OCI-LY1 (cell line): ENCODE results near the gene PRKCB.

Experiments
- EZH2 ChIP-seq: fragments of 200-600 bp; sonication (generic), shearing (Covaris generic); IDR thresholded peaks from 2 replicates; pipeline ENCODE4 v1.8.0; 2017; ENCODE audit warnings: borderline replicate concordance, mixed run types, mild to moderate bottlenecking, antibody characterized with exemption, low read length, moderate library complexity, mixed read lengths
- TF ChIP-seq, protein P1 (sequence below): fragments of 200-600 bp; sonication (generic), shearing (Covaris generic); IDR thresholded peaks from 2 replicates; pipeline ENCODE4 v1.5.1; 2017; ENCODE audit warnings: mild to moderate bottlenecking, antibody characterized with exemption, low read length, moderate library complexity, mixed read lengths

DNA sequence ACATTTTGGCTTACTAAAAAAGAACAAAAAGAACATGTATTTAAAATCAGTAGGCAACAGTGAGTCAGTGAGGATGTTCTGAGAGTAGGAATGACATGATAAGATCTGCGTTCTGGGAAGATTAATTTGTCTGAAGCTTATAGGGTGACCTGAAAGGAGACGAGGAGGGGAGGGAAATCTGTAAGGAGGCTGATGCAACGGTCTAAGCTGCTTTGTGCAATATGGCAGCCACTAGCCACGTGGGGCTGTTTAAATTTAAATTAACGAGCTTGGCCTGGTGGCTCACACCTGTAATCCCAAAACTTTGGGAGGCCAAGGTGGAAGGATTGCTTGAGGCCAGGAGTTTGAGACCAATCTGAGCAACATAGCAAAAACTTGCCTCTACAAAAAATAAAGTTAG is 238.8 kb downstream of the PRKCB start:
- no peak for TF ChIP-seq EZH2
- TF ChIP-seq, protein P1, sequence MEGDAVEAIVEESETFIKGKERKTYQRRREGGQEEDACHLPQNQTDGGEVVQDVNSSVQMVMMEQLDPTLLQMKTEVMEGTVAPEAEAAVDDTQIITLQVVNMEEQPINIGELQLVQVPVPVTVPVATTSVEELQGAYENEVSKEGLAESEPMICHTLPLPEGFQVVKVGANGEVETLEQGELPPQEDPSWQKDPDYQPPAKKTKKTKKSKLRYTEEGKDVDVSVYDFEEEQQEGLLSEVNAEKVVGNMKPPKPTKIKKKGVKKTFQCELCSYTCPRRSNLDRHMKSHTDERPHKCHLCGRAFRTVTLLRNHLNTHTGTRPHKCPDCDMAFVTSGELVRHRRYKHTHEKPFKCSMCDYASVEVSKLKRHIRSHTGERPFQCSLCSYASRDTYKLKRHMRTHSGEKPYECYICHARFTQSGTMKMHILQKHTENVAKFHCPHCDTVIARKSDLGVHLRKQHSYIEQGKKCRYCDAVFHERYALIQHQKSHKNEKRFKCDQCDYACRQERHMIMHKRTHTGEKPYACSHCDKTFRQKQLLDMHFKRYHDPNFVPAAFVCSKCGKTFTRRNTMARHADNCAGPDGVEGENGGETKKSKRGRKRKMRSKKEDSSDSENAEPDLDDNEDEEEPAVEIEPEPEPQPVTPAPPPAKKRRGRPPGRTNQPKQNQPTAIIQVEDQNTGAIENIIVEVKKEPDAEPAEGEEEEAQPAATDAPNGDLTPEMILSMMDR: no peak
